ENCODE data around the gene PHTF2. TPM values are rescaled to one million over a fixed set of nuclear protein-coding genes. Genes with fewer than 3 reads are reported as not detected.
"Not testable (repeated sequence)": the region's sequence is repeated elsewhere in the genome, so short reads cannot be mapped to it uniquely, and the experiment has no call there.

The PHTF2 gene
- total RNA-seq, 1 experiment from 2014 or later: 95.4 TPM

DNA sequence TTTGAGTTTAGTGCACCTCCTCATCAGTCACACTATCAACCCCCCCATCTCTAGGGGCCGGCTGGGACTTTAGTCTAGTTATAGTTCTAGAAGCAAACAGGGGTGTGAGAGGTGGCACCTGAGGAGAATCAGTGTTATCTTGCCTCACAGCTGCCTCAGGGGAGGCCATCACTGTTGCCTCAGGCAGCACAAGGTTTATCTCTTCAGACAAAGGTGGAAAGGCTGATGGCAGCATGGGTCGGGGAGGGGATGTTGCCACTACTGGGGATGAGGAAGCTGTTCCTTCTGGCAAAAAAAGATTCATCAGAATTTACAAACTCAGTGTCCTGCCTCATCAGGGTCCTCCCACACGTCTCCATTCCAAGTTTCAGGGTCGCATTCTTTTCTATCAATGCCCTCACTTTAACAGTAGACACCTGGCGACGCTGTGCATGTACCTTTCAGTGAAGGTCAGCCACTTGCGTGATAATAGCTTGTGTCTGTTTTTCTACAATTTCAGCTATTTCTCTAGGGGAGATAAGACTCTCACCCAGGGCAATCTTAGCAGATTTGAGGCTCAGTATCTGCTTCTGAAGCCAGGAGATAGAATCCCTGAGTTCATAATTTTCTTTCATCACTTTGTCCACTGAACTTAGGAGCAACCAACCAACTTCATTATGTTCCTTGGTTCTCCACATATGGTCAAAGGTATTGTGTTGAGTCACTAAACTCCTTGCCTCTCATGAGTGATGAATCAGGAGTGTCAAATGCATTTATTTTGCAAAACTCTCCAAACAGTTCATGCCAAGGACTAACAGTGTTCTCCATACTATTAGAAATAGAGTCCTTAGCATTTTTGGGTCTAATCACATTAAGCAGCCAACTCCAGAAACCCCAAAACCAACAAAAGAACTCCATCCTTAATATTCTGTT lies 75.1 kb downstream of the PHTF2 start:
- not testable (repeated sequence) for DNase-seq (ENCODE audit: low spot score)

DNA sequence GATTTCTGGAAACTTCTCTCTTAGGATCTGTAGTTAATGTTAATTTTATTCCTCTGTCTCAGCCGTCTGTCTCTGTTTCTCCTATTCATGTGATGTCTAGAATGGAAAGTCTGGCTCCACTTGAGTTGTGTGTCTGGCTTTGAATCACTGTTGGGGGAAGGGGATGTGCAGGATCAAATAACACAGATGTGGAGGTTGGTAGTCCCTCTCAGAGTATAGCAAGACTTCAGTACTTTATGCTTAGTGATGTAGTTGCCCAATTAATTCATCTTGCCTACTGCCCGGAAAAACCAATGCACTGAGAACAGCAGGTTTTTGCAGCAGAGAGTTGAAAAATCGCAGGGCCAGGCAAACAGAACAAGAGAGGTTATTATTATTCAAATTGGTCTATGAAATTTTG lies 79.2 kb downstream of the PHTF2 start:
- no peak for DNase-seq (ENCODE audit: low spot score)

DNA sequence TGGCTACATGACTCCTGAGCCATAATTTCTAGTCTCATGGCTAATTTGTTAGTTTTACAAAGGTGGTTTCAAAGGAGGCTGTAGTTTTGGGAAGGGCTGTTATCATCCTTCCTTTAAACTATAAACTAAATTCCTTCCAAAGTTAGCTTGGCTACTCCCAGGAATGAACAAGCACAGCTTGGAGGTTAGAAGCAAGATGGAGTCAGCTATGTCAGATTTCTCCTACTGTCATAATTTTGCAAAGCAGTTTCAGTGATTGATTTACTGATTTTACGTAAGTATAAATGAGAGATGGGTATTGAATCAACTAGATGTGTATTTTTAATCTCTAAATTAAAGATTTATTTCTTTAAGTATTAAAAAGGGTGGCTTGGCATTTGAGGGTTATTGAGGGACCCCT lies 79.9 kb downstream of the PHTF2 start:
- DNase-seq (ENCODE audit: low spot score): no peak

DNA sequence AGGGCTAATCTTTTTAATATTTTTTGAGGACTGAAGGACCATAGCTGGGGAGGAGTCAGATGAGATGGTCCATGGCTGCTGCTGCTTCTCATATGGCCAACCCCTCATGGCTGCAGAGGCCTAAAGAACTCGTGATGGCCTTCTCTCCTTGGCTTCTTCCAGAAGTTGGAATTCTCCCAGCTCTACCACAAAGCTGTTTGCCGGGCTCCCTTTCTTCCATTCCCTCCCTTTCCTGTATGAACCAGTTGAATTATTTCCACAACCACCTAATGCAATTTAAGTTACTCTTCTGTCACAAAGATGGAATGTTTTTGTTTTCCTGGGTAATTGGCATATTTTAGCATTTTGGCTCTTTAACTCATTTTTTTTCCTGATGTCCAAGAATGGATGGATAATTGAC lies 80.7 kb downstream of the PHTF2 start:
- no peak for DNase-seq (ENCODE audit: low spot score)

DNA sequence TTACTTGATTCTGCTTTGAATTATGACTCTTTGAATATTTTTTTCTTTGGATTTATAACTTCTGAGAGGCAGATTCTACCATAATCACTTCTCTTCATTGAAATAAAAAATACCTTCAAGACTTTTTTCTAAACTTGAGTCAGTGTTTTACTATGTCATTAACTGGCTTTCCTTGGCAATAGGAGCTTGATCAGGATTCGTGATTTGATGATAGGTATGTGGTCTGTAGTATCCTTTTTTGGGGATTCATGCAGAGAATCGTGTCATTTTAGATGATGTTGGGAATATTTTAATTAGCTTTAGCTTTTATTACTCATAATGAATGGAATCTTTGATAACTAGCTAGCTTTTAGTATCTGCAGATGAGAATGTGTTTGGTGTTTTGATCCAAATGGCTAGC lies 83.3 kb downstream of the PHTF2 start:
- DNase-seq (ENCODE audit: low spot score): no peak

DNA sequence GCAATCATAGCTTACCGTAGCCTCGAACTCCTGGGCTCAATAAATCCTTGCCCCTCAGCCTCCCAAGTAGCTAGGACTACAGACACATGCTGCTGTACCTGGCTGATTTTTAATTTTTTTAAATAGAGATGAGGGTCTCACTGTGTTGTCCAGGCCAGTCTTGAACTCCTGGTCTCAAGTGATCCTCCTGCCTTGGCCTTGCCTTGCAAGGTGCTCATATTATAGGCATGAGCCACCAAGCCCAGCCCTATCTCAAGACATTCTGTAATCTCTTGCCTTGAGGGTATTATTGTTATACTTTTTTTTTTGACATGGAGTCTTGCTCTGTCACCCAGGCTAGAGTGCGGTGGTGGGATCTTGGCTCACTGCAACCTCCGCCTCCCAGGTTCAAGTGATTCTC lies 86.6 kb downstream of the PHTF2 start:
- no peak for DNase-seq (ENCODE audit: low spot score)

DNA sequence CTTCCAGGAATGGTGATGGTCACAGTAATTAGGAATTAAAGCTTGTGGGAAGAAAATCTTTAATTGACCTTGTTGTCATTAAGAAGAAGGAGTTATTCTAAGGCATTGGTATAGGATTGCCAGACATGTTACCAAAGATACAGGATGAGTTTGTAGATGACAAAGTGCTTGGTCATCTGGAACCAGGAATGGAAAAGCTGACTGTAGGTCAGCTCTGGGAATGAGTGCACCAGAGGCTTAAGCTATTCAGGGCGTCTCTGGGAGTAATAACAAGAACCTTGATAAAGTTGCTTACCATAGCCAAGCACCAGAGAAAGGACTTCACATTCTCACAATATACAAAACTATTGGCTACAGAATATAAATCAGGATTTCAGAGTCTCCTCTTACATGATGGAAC lies 89.0 kb downstream of the PHTF2 start:
- DNase-seq (ENCODE audit: low spot score): peak; percentile 49

DNA sequence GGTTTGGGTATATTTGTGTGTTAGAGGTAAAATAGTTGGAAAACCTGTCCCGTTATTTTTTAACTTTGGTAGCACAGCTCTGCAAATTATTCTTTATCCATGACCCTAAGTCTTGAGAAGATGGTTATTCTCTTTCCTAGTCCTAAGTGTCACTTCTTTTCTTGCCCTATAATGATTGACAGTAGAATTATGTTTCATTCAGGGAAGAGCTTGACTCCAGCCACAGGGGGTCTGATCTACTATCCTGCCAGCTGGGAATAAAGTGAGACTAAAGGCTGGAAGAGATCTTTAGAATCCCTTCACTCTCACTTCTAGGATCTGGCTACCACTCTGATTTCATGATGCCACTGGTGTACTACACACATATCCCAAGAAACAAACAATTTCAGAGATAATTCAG lies 90.4 kb downstream of the PHTF2 start:
- DNase-seq (ENCODE audit: low spot score): no peak

DNA sequence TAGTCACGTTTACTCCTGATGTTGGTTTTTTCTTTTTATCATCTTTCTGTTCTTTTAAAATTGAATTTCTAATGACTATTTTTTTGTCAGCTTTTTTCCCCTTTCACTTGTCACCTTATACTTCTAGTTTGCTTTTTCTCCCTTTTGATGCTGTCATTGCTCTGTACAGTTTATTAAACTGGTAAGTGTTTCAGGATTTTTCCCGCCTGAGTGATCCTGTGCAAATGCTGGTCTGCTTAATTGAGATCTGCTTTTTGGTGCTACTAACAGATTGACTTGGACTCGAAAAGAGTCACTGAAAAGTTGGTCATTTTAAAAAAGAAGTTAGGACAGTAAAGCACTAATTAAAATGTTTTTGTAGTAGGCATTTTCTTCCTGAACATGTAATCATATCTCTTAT lies 95.2 kb downstream of the PHTF2 start:
- no peak for DNase-seq (ENCODE audit: low spot score)

DNA sequence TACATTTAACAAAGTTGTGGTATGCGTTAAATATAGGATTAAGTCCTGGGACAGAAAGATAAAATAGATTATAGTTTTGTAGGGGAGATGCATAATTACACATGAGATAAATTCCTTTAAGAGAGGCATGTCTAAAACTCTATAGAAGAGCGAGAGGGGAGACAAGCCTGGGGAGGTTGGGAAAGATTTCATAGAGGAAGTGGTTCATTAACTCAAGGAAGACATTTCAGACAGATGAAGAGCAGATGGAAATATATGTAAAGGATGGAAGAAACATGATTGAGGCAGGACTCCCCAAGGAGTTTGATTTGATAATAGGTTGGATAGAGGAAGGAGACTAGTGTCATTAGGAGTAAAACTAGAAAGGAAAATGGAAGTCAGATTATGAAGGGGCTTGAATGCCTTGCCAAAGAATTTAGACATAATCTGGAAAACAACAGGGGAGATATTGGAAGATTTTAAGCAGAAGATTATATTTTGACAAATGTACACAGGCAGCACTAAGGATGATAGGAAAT lies 96.1 kb downstream of the PHTF2 start:
- DNase-seq (ENCODE audit: low spot score): no peak

DNA sequence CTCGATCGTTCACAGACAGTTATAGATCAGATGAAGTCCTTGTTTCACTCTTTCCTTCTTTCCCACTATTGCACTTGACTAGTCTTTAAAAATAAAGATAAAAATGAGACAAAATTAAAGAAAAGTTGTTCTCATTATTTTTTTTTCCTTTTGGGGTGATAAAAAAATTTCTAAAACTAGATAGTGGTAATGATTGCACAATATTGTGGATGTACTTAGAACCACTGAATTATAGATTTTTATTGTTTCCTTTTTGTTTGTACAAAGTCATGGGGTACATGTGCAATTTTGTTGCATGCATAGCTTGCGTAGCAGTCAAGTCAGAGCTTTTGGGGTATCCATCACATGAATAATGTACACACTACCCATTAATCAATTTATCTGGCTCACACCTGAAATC lies 97.3 kb downstream of the PHTF2 start:
- no peak for DNase-seq (ENCODE audit: low spot score)

DNA sequence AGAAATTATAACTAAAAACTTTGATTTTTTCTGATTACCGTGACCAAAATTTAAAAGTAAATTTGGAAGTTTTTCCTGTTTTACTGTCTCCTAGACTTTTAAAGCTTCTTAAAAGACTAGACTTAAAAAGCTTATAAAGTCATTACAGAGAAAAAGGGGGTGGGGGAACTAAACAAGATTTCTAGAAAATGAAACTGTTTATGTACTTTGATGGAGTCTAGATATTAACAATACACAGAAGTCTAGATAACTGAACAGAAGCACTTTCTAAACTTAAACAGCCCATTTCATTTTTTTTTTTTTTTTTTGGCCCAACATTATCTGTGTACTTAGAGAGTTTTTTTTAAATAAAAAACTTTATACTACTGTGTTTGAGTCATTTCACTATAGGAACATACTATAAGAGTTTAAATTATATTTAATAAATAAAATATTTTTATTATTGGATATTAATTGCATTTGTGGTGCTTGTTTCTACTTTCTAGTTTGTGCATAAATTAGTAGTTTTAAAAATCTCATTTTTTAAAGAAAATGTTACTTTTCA lies 98.5 kb downstream of the PHTF2 start:
- DNase-seq (ENCODE audit: low spot score): no peak

DNA sequence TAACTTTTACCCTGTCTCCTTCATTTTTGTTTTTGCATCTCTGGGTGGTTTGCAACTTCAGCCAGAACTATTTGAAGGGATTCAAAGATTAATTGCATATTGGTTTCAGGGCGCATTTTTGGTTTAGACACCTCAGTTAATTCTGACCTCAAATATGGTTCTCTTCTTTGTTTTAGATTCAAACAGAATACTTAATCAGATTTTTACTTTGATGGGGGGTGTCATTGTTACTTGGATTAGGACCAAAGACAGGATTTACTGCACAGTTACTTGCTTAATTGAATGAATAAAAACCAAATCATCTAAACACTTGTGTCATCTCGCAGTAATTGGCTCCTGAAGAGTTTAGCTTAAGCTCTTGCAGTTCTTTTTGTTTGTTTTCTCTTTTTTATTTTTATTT lies 100.9 kb downstream of the PHTF2 start:
- DNase-seq (ENCODE audit: low spot score): no peak

DNA sequence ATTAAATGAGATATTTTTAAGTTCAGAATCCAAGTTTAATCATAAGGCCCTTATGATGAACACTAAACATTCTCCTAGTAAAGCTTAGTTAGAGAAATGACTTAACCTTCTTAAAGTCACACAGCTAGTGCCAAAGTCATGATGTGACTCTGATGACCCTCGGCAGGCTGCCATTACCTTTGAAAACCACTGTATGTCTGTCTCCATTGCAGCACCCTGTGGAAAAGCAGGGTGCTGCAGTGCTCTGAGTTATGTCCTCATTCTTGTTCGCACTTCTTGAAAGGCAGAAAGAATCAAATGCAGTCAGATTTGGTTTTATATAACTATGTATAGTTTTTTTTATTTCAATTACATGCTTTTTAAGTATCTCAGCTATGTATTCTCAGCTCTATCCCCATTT lies 105.0 kb downstream of the PHTF2 start:
- peak; percentile 16 for DNase-seq (ENCODE audit: low spot score)

DNA sequence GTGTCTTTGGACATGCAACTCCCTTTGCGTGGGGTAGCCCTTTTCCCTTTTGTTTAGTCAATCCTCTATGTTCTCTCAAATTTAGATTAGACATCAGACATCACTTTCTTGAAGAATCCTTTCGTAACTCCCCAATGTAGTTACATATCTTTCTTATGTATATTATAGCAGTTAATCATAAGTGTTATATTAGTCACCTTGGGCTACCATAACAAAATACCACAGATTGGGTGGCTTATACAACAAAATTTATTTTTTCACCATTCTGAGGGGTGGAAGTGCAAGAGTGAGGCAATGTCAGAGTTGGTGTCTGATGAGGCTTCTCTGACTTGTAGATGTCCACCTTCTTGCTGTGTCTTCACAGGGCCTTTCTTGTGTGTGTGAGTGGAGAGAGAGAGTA lies 105.7 kb downstream of the PHTF2 start:
- DNase-seq (ENCODE audit: low spot score): no peak

DNA sequence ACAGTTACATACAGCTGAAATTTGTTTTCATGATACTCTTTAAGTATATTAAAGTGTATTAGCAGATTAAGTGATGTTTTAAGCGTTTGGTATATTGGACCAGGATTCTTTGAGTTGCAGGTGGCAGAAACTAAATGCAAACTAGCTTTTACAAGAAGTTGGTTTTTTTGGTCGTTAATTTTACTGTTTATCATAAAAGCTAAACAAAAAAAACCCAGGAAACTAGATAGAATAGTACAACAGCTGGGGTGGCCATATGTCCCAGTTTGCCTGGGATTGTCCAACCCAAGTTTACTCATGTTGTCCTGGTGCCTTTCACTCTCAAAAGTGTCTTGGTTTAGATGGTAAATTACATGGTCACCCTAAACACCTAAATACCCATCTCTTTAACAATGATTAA lies 108.7 kb downstream of the PHTF2 start:
- no peak for DNase-seq (ENCODE audit: low spot score)

DNA sequence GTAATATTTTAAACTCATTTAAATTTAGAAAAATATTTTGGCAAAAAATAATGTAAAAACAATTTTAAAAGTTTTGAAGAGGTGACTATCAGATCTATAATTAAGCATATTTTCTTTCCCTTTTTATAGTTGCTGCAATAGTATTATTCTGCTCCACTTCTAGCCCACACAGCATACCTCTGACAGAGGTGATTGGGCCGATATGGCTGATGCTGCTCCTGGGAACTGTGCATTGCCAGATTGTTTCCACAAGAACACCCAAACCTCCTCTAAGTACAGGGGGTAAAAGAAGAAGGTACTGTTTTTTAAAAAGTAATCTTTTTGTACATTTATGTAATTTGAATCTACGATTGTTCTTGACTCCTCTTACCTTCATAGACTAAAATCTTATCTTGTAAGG lies 110.1 kb downstream of the PHTF2 start:
- DNase-seq (ENCODE audit: low spot score): no peak

DNA sequence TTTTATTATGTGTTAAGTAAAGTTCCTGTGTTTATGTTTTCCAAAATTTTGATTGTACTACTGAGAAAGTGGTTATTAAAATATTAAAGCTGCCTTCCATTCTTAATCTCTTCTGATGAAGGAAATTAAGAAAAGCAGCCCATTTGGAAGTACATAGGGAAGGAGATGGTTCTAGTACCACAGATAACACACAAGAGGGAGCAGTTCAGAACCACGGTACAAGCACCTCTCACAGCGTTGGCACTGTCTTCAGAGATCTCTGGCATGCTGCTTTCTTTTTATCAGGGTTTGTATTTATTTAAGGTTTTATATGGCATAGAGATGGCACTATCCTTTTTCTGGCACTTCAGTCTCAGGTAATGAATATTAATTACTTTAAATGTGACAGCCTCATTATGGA lies 111.6 kb downstream of the PHTF2 start:
- no peak for DNase-seq (ENCODE audit: low spot score)

DNA sequence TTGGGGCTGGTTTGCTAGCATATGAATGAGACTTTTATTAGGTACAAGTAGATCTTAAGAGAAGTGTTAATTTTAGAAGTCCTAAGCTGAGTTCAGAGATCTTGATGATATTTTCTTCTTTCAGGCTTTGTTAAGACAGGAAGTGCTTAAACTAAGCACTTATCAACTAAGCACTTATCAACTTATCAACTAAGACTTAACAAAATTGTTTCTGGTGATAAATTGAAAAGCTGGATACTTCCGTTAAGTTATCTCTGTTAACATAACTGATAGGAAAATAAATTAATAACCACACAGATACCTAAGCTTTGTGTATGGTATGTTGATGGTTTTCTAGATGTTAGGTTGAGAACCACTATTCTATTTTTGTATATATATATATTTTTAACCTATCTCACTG lies 113.7 kb downstream of the PHTF2 start:
- DNase-seq (ENCODE audit: low spot score): no peak

DNA sequence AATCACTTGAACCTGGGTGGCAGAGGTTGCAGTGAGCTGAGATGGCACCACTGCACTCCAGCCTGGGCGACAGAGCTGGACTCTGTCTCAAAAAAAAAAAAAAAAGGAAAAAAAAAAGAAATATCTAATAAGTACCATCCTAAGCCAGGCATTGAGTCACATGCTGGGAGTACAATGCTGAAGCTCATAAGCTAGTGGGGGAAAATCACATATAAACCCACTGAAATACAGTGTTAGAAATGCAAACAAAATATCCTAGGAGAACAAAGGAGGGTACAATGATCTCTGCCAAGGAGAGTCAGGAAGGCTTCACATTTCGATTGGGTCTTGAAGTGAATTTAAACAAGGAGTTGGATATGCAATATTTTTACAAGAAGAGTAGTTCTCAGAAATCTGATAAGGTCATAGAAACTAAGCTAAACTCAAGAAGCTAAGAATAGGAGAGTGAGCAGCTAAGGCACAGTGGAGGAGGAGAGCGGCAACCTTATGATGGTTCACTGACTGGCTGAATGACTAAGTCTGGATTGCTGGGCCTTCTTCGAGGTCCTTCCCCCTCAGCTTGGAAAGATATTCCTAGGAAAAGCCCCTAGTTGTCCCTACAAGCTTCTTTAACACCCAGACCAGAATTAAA lies 115.5 kb downstream of the PHTF2 start:
- no peak for DNase-seq (ENCODE audit: low spot score)

DNA sequence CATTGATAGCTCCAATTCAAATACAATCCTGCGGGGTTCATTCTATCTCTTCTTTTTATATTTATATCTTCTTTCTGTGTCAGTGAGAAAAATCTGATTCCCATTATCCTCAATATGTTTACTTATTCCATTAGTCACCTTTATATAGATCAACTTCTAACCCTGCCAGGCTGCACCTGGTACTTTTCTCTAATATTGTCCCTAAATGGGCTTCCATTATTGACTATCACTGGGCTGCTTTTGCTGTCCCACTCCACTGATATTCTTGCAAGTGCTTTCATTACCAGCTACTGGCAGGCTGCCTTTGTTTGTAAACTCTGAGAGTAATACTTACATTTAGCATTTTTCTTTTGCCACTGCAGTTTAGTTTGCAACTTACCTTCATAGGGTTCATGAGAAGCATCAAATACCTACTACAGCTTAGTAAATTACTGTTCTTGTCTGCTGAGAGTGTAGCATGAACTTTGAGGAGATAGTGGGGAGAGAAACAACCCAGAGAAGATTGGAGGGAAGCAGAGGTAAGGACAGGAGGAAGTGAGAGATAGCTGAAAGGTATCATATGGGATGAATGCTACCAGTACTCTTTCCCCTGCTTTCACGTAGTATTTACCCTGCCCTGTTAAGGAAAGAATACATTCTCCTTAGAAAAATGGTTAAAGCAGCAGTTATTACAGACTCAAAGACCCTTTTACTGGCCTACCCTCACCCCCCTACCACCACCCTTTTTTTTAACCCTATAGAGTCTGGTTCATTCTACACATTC lies 119.1 kb downstream of the PHTF2 start:
- DNase-seq (ENCODE audit: low spot score): no peak

DNA sequence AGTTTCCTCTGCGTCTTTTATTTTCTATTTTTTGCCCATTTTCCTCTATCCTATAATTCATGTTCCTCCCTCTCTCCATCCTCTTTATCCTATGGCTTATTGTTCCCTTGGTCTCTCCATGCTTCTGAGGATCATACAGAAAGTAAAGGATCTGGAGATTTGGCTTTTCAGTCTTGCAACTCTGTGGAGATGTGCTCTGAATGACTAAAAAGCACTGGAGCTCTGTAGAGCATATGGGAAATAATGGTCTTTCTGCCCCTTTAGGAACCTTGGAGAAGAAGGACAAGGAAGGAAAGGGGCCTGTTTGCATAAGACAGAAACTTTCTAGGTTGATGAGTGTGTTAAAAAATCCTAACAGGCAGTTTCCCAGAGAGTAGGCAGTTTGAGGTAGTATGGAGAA lies 120.1 kb downstream of the PHTF2 start:
- DNase-seq (ENCODE audit: low spot score): no peak

All from A172 (cell line).